ENCODE data around the gene NACC2. TPM values are rescaled to one million over a fixed set of nuclear protein-coding genes. Genes with fewer than 3 reads are reported as not detected.

NACC2 gene
- total and polyA plus RNA-seq, 9 donors: 7.0 to 47.0 (median 27.2) TPM

DNA sequence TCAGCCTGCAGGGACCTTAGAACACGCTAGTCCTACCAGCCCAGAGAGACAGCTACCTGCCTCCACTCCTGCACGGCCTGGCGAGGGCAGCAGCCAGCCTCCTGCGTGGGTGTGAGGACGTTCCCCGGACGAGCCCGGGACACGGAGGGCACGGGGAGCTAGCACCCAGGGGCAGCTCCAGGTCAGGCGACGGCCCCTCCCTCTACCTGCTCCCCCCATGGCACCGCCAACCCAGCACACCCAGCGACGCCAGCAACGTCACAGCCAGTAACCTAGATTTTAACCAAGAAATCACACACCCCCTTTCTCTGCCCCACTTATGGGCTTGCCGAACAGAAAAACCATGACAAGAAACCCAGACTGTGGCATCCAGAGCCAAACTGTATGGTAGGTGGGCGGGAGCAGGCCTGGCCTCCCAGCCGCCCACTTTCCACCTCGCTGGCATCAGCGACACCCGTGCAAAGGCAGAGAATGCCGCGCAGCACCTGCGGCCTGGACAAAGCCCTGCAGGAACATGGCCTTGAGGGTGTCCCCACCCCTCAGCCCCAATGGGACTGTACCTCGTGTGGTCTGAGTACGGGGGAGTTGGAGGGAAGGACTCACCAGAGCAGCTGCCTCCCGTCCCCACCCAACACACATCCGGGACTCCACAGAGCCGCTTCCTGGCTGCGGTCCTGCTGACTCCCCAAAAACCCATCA lies 47.9 kb downstream of the NACC2 start:
- H3K4me1 ChIP-seq (ENCODE audit: insufficient read depth): peaks cover 9% of the 10 kb centered on the region
- TF ChIP-seq, protein P1, sequence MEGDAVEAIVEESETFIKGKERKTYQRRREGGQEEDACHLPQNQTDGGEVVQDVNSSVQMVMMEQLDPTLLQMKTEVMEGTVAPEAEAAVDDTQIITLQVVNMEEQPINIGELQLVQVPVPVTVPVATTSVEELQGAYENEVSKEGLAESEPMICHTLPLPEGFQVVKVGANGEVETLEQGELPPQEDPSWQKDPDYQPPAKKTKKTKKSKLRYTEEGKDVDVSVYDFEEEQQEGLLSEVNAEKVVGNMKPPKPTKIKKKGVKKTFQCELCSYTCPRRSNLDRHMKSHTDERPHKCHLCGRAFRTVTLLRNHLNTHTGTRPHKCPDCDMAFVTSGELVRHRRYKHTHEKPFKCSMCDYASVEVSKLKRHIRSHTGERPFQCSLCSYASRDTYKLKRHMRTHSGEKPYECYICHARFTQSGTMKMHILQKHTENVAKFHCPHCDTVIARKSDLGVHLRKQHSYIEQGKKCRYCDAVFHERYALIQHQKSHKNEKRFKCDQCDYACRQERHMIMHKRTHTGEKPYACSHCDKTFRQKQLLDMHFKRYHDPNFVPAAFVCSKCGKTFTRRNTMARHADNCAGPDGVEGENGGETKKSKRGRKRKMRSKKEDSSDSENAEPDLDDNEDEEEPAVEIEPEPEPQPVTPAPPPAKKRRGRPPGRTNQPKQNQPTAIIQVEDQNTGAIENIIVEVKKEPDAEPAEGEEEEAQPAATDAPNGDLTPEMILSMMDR (IDR thresholded peaks at IDR 0.05): no peak
- TF ChIP-seq POLR2A (IDR thresholded peaks at IDR 0.05) (no peak), EP300 (IDR thresholded peaks at IDR 0.05) (no peak)
- H3K9me3 ChIP-seq: no peaks in the 10 kb centered on the region
- intact Hi-C loops (cut with DNase I): no loop called here
- no peak for DNase-seq
- H3K27ac ChIP-seq: no peak overlapping the region
- H3K36me3 ChIP-seq: no peaks in the 10 kb centered on the region
- H3K27me3 ChIP-seq: no peaks in the 10 kb centered on the region
- WGBS, 3 donors: 81 to 91% (median 86%) methylated on average over 26 to 31 of the region's 31 CpGs
- H3K4me3 ChIP-seq: no peak overlapping the region

DNA sequence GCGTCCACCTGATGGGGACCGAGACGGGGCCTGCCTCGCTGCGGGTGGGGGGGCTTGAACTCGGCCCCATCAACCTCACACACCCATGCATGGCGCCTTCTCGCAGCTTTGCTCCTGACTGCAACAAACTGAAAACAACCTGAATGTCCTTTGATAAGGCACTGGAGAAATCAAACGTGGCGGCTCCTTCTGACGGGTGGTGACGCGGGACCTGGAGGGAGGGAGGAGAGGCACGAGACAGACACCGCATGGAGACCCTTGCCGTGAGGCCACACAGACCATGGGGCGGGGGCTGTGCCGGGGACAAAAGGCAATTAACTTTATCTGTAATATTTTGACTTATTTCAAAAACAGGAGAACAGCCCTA lies 48.6 kb downstream of the NACC2 start:
- H3K36me3 ChIP-seq: no peaks in the 10 kb centered on the region
- no peak overlapping the region for H3K27ac ChIP-seq
- H3K27me3 ChIP-seq: no peaks in the 10 kb centered on the region
- H3K4me1 ChIP-seq (ENCODE audit: insufficient read depth): peaks cover 8% of the 10 kb centered on the region
- H3K4me3 ChIP-seq: no peak overlapping the region
- WGBS, 3 donors: 84 to 89% (median 87%) methylated on average over 18 of the region's 18 CpGs
- no peak for DNase-seq
- H3K9me3 ChIP-seq: no peaks in the 10 kb centered on the region
- TF ChIP-seq EP300 (IDR thresholded peaks at IDR 0.05) (no peak), POLR2A (IDR thresholded peaks at IDR 0.05) (no peak)
- TF ChIP-seq, protein P1 (IDR thresholded peaks at IDR 0.05): no peak
- intact Hi-C loops (cut with DNase I): no loop called here

DNA sequence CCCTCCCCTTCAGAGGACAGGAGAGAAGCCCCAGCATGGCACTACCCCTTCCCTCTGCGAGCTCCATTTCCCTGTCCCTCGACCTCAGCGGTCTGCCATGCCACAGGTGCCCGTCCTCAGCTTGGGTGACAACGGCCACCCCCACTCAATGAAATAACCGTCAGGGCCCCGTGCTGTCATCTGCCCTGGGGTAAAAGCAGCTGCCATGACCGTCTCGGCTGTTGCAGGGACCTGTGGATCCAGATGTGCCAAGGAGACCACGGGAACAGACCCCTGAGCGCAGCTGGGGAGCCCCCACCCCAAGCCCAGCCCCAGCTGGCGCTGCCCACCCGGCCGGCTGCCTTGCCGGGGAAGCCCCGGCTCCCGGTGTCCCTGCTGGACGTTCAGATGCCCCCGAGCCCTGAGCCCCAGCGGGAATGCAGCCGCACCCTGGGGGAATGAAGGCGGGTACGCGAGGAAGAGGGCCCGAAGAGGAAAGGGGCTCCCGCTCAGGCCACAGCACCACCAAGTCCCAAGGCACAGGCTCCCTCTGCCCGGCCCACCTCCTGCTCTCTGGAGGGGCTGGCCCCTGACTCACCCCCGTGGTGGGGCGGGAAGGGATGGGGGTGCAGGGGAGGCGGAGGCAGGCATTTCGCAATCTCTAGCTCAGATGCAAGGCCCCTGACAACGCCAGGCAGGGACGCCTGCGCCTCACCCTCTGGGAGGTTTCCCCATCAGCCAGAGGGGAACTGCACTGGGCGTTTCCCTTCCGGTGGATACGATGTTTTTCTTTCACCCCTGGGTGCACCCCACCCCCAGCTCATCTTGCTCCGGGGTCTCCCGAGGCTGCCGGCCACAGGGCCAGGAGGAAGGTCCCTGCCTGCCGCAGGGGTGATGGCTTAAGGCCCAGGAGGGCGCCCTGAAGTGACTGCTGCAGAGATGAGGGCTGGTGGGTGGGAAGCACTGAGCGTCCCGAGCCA lies 49.2 kb downstream of the NACC2 start:
- peak in 2 of 5 donors; percentile 35 to 52 for DNase-seq
- 84 to 91% (median 86%) methylated on average over 35 to 44 of the region's 44 CpGs for WGBS, 3 donors
- Histone ChIP-seq H3K4me3 (no peak overlapping the region), H3K27ac (no peak overlapping the region), H3K27me3 (no peaks in the 10 kb centered on the region), H3K9me3 (no peaks in the 10 kb centered on the region), H3K36me3 (no peaks in the 10 kb centered on the region), H3K4me1 (ENCODE audit: insufficient read depth) (peaks cover 6% of the 10 kb centered on the region)
- intact Hi-C loops (cut with DNase I): no loop called here
- TF ChIP-seq POLR2A (IDR thresholded peaks at IDR 0.05) (no peak), EP300 (IDR thresholded peaks at IDR 0.05) (no peak)
- TF ChIP-seq, protein P1 (IDR thresholded peaks at IDR 0.05): no peak

DNA sequence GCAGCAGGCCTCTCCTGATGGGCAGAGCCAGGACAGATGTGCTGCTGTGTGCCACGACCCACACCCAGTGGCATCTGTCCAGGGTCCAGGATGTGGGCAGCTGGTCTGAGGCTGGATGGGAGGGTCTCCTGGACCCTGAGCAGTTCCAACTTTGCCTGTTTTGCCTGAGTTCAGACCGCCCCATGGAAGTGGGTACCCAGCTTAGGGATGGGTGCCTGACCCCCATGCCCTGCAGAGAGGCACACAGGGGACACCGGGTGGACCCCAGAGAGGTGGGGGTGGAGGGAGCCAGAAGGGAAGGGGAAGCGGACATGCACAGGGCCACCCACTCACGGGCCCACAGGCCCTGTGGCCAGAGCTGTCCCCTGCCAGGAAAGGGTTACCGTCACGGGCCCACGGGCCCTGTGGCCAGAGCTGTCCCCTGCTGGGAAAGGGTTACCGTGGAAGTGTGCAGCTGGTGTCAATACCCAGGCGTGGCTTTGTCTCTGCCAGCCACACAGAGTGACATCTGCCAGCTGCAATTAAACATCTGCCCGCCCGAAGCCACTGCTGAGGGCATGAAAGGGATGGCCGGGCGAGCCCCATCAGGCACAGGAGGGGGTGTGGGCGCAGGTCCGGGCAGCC lies 50.0 kb downstream of the NACC2 start:
- no peak overlapping the region for H3K27ac ChIP-seq
- TF ChIP-seq POLR2A (IDR thresholded peaks at IDR 0.05): no peak
- TF ChIP-seq, protein P1 (IDR thresholded peaks at IDR 0.05): no peak
- TF ChIP-seq EP300 (IDR thresholded peaks at IDR 0.05): no peak
- H3K36me3 ChIP-seq: no peaks in the 10 kb centered on the region
- H3K4me3 ChIP-seq: no peak overlapping the region
- DNase-seq: no peak
- H3K4me1 ChIP-seq (ENCODE audit: insufficient read depth): no peaks in the 10 kb centered on the region
- no peaks in the 10 kb centered on the region for H3K9me3 ChIP-seq
- intact Hi-C loops (cut with DNase I): no loop called here
- no peaks in the 10 kb centered on the region for H3K27me3 ChIP-seq
- 89 to 93% (median 93%) methylated on average over 16 of the region's 16 CpGs for WGBS, 3 donors

Data from ovary (tissue), 9 donors.